ENCODE results near the gene DUSP5. TPM values are rescaled to one million over a fixed set of nuclear protein-coding genes. Genes with fewer than 3 reads are reported as not detected.

DUSP5 gene
- total and polyA plus RNA-seq, 10 of the 15 experiments (the other 5 are each of a cell fraction or from before 2014, with no cell fraction given), result 2.1 to 95.9 (median 23.4) TPM

DNA sequence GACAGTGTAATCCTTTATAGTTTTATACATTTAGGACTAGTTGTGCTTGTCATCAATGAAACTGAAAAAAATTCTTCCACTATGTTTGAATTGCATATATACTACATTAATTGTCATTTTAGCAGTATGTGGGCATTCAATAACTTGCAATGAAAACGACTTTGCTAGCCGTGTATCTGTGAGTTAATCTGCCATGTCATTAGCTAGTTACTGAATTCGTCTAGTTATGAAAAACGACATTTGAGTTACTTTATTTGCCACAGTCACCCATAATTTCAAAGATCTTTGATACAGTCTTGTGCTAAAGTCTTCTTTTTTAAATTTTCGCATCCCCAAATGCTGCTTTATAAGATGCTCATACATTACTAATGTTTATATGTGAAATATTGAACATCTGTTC is 51.5 kb downstream of the DUSP5 start:
- 45% methylated on average over 5 of the region's 5 CpGs for WGBS (ENCODE audit: insufficient coverage, insufficient replicate concordance, low lambda C conversion rate, missing lambda C conversion rate)

DNA sequence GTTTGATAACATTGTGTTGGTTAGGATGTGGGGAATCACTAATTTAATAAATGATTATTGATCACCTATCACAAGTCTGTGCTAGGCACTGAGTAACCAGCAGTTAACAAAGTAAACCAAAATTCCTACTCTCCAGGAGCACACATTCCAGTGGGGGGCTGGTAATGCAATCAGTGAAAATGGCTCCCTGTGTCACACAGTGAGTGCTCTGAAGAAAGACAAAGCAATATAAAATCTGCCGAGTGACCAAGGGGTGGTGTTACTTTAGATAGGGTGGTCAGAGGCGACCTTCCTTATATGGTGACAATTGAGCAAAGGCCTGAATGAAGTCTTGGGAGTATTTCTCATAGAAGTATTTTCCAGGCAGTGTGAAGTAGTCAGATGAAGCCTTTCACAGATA is 56.2 kb downstream of the DUSP5 start:
- FAIRE-seq, result no peak
- ChIA-PET RAD21 (ENCODE audit: unreplicated experiment) (no interaction called here), POLR2A (no interaction called here), CTCF (interaction anchor here (1.4 kb wide), 1 partner anchor 9 kb away, joined by 4 read pairs; no protein-coding TSS in a partner anchor), SMC1A (ENCODE audit: uncharacterized antibody, unreplicated experiment) (interaction anchor here (0.6 to 1.5 kb wide), 2 partner anchors 48 to 1105 kb away, joined by 4 read pairs; no protein-coding TSS in a partner anchor)
- H3K36me3 ChIP-seq (ENCODE audit: control insufficient read depth in 2 of 2, insufficient read depth in 2 of 2, low read length in 1 of 2), result no peaks in the 10 kb centered on the region
- no peak for DNase-seq (ENCODE audit: low read depth, low spot score)
- no peaks in the 10 kb centered on the region for H3K79me2 ChIP-seq (ENCODE audit: control insufficient read depth, insufficient read depth, low read length)
- in situ Hi-C loops (cut with MboI), result loop anchor here (10.0 kb wide), 1 partner anchor 419 kb away; no protein-coding TSS in a partner anchor
- TF ChIP-seq NBN (IDR thresholded peaks at IDR 0.05), result no peak
- no peak for TF ChIP-seq ZNF217 (IDR thresholded peaks at IDR 0.05)
- TF ChIP-seq FOS (IDR thresholded peaks at IDR 0.05; ENCODE audit: borderline replicate concordance, extremely low read depth, insufficient read length), result no peak
- TF ChIP-seq SUZ12 (IDR thresholded peaks at IDR 0.05; ENCODE audit: unreplicated experiment), result no peak
- TF ChIP-seq, protein P1, sequence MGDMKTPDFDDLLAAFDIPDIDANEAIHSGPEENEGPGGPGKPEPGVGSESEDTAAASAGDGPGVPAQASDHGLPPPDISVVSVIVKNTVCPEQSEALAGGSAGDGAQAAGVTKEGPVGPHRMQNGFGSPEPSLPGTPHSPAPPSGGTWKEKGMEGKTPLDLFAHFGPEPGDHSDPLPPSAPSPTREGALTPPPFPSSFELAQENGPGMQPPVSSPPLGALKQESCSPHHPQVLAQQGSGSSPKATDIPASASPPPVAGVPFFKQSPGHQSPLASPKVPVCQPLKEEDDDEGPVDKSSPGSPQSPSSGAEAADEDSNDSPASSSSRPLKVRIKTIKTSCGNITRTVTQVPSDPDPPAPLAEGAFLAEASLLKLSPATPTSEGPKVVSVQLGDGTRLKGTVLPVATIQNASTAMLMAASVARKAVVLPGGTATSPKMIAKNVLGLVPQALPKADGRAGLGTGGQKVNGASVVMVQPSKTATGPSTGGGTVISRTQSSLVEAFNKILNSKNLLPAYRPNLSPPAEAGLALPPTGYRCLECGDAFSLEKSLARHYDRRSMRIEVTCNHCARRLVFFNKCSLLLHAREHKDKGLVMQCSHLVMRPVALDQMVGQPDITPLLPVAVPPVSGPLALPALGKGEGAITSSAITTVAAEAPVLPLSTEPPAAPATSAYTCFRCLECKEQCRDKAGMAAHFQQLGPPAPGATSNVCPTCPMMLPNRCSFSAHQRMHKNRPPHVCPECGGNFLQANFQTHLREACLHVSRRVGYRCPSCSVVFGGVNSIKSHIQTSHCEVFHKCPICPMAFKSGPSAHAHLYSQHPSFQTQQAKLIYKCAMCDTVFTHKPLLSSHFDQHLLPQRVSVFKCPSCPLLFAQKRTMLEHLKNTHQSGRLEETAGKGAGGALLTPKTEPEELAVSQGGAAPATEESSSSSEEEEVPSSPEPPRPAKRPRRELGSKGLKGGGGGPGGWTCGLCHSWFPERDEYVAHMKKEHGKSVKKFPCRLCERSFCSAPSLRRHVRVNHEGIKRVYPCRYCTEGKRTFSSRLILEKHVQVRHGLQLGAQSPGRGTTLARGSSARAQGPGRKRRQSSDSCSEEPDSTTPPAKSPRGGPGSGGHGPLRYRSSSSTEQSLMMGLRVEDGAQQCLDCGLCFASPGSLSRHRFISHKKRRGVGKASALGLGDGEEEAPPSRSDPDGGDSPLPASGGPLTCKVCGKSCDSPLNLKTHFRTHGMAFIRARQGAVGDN (IDR thresholded peaks at IDR 0.05), result no peak
- H3K4me3 ChIP-seq, result no peak overlapping the region
- no peaks in the 10 kb centered on the region for H4K20me1 ChIP-seq (ENCODE audit: control insufficient read depth, insufficient read depth)
- H2AFZ ChIP-seq (ENCODE audit: control insufficient read depth, low read depth, low read length), result no peak overlapping the region
- H3K27me3 ChIP-seq (replicated peaks in 1 of 2; ENCODE audit: control insufficient read depth in 2 of 2, insufficient read depth in 2 of 2, low read length in 1 of 2), result peaks cover 0 to 2% of the 10 kb centered on the region in 2 experiments; a peak in 1 of 4 replicates
- intact Hi-C loops (cut with micrococcal nuclease; ENCODE audit: unreplicated experiment), result loop anchor here (10.0 kb wide), 1 partner anchor 1761 kb away; no protein-coding TSS in a partner anchor
- no peak overlapping the region for H3K27ac ChIP-seq (ENCODE audit: control insufficient read depth, insufficient read depth)
- no peaks in the 10 kb centered on the region for H3K4me1 ChIP-seq (ENCODE audit: control insufficient read depth, insufficient read depth, low read length)
- WGBS (ENCODE audit: insufficient coverage, insufficient replicate concordance, low lambda C conversion rate, missing lambda C conversion rate), result 25% methylated on average over 2 of the region's 2 CpGs
- ATAC-seq, result no peak
- H3K9ac ChIP-seq (ENCODE audit: control insufficient read depth, insufficient read depth, low read length), result no peak overlapping the region
- H3K4me2 ChIP-seq (ENCODE audit: control insufficient read depth, insufficient read depth), result no peak overlapping the region
- no TSS peak for BruUV-seq (replicated peaks)
- H3K9me3 ChIP-seq (replicated peaks; ENCODE audit: control insufficient read depth, insufficient read depth, low read length), result no peaks in the 10 kb centered on the region

More for the DNA sequence above, 51.5 kb downstream of the DUSP5 start:
- intact Hi-C loops (cut with micrococcal nuclease; ENCODE audit: unreplicated experiment), result no loop called here
- Histone ChIP-seq H2AFZ (ENCODE audit: control insufficient read depth, low read depth, low read length) (no peak overlapping the region), H3K27ac (ENCODE audit: control insufficient read depth, insufficient read depth) (no peak overlapping the region), H3K4me3 (no peak overlapping the region), H3K4me2 (ENCODE audit: control insufficient read depth, insufficient read depth) (no peak overlapping the region), H3K36me3 (ENCODE audit: control insufficient read depth in 2 of 2, insufficient read depth in 2 of 2, low read length in 1 of 2) (no peaks in the 10 kb centered on the region), H4K20me1 (ENCODE audit: control insufficient read depth, insufficient read depth) (no peaks in the 10 kb centered on the region), H3K79me2 (ENCODE audit: control insufficient read depth, insufficient read depth, low read length) (no peaks in the 10 kb centered on the region), H3K27me3 (replicated peaks in 1 of 2; ENCODE audit: control insufficient read depth in 2 of 2, insufficient read depth in 2 of 2, low read length in 1 of 2) (peaks cover 0 to 2% of the 10 kb centered on the region in 2 experiments; a peak in 1 of 4 replicates), H3K9me3 (replicated peaks; ENCODE audit: control insufficient read depth, insufficient read depth, low read length) (no peaks in the 10 kb centered on the region), H3K9ac (ENCODE audit: control insufficient read depth, insufficient read depth, low read length) (no peak overlapping the region), H3K4me1 (ENCODE audit: control insufficient read depth, insufficient read depth, low read length) (peaks cover 5% of the 10 kb centered on the region; the same call in 1 of the 2 replicates)
- no TSS peak for BruUV-seq (replicated peaks)
- no peak for FAIRE-seq
- ChIA-PET POLR2A (interaction anchor here (0.6 kb wide), 1 partner anchor 263 kb away, joined by 3 read pairs; no protein-coding TSS in a partner anchor), SMC1A (ENCODE audit: uncharacterized antibody, unreplicated experiment) (interaction anchor here (0.9 to 10.2 kb wide), 17 partner anchors 10 to 248 kb away, joined by 3 to 191 read pairs (median 6); partner anchors contain the start of genes SMC3 and SMNDC1), RAD21 (ENCODE audit: unreplicated experiment) (interaction anchor here (0.6 to 8.2 kb wide), 13 partner anchors 20 to 253 kb away, joined by 3 to 151 read pairs (median 6); partner anchors contain the start of genes DUSP5 and SMNDC1), CTCF (interaction anchor here (0.5 to 9.8 kb wide), 16 partner anchors 10 to 1574 kb away, joined by 3 to 191 read pairs (median 8); partner anchors contain the start of gene SMNDC1)
- ATAC-seq, result no peak
- in situ Hi-C loops (cut with MboI), result loop anchor here (5.0 kb wide), 2 partner anchors 197 to 237 kb away; no protein-coding TSS in a partner anchor
- DNase-seq (ENCODE audit: low read depth, low spot score), result no peak
- TF ChIP-seq, protein P2, sequence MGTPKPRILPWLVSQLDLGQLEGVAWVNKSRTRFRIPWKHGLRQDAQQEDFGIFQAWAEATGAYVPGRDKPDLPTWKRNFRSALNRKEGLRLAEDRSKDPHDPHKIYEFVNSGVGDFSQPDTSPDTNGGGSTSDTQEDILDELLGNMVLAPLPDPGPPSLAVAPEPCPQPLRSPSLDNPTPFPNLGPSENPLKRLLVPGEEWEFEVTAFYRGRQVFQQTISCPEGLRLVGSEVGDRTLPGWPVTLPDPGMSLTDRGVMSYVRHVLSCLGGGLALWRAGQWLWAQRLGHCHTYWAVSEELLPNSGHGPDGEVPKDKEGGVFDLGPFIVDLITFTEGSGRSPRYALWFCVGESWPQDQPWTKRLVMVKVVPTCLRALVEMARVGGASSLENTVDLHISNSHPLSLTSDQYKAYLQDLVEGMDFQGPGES (IDR thresholded peaks at IDR 0.05), result no peak
- no peak for TF ChIP-seq POU2F2 (IDR thresholded peaks at IDR 0.05; ENCODE audit: borderline replicate concordance, low read depth, low read length)
- TF ChIP-seq POLR2A (IDR thresholded peaks at IDR 0.05; ENCODE audit: low read depth, low read length), result no peak
